Fibroblast of mammary gland (primary cell): Measurements from ENCODE around the gene PARP16.

Experiments used
- DNase-seq: peaks from one replicate; pipeline ENCODE4 v3.0.0-alpha.2; 2010; ENCODE audit warnings: low read depth
- H3K4me3 ChIP-seq: 2 replicates; pipeline ENCODE4 v1.5.1; 2011; ENCODE audit warnings: low read depth, mild to moderate bottlenecking, low read length, moderate library complexity; ENCODE audit not compliant: control insufficient read depth
- CTCF ChIP-seq: conservative IDR thresholded peaks from 2 replicates; pipeline ENCODE4 v1.5.1; 2011; ENCODE audit warnings: low read depth, low read length, inconsistent platforms; ENCODE audit not compliant: control insufficient read depth, insufficient read depth

Gene PARP16

GRCh38 chr15:65311760-65312159, 25.1 kb upstream of the PARP16 start:
- DNase-seq, result no peak
- TF ChIP-seq CTCF, result no peak
- no peak overlapping the region for H3K4me3 ChIP-seq

GRCh38 chr15:65310431-65311137, 23.9 kb upstream of the PARP16 start:
- no peak for TF ChIP-seq CTCF
- no peak overlapping the region for H3K4me3 ChIP-seq

GRCh38 chr15:65309882-65310418, 23.3 kb upstream of the PARP16 start:
- TF ChIP-seq CTCF, result no peak

More at GRCh38 chr15:65310431-65311137, 23.9 kb upstream of the PARP16 start:
- peak; percentile 16 for DNase-seq

DNA sequence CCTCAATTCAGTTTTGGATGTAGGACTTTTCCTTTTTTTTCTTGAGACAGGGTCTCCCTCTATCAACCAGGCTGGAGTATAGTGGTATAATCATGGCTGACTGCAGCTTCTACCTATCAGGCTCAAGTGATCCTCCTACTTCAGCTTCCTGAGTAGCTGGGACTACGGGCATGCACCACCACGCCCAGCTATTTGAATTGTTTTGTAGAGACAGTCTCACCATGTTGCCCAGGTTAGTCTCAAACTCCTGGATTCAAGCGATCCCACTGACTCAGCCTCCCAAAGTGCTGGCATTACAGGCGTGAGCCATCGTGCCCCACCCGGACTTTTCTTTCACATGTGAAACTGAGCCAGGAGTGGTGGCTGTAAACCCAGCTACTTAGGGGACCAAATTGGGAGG, 21.3 kb upstream of the PARP16 start:
- no peak for DNase-seq
- H3K4me3 ChIP-seq, result no peak overlapping the region
- TF ChIP-seq CTCF, result no peak

More at GRCh38 chr15:65309882-65310418, 23.3 kb upstream of the PARP16 start:
- no peak for DNase-seq
- no peak overlapping the region for H3K4me3 ChIP-seq

GRCh38 chr15:65306551-65306950, 19.9 kb upstream of the PARP16 start:
- no peak for TF ChIP-seq CTCF
- DNase-seq, result no peak

DNA sequence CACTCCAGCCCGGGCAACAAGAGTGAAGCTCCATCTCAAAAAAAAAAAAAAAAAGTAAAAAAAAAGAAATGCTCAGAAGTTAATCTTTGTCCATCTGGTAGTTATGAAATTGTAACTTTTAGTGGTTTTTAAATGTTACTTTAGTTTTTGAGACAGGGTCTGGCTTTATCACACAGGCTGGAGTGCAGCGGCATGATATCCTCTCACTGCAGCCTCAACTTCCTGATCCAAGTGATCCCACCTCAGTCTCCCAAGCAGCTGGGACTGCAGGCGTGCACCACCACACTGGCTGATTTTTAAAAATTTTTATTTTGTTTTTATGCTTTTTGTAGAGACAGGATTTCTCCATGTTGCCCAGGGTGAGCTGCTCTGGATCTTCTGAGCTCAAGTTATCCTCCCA, 19.1 kb upstream of the PARP16 start:
- no peak for DNase-seq
- no peak overlapping the region for H3K4me3 ChIP-seq
- no peak for TF ChIP-seq CTCF

More at GRCh38 chr15:65306551-65306950, 19.9 kb upstream of the PARP16 start:
- H3K4me3 ChIP-seq, result no peak overlapping the region
